OCI-LY7 (cell line): ENCODE measurements around the gene DHRS9. TPM values are rescaled to one million over a fixed set of nuclear protein-coding genes. Genes with fewer than 3 reads are reported as not detected.

Experiments
- BruUV-seq: library from RNA; stranded (reverse); fragments of 400-500 nt; replicated peaks from 2 replicates; lab custom pipeline; 2021; lab: Mats Ljungman, UMichigan
- CTCF ChIA-PET: fragments of 300-600 bp; sonication (Branson Sonifier 250); formaldehyde crosslinking; loops from one replicate; lab custom pipeline; 2022; ENCODE audit warnings: antibody characterized with exemption; ENCODE audit not compliant: unreplicated experiment; lab: Charles Lee
- POLR2A ChIA-PET: fragments of 300-600 bp; sonication (Branson Sonifier 250); formaldehyde crosslinking; loops from one replicate; lab custom pipeline; 2022; ENCODE audit warnings: antibody characterized with exemption; lab: Charles Lee
- DNase-seq: peaks from one replicate; pipeline ENCODE4 v3.0.0-alpha.2; 2015; ENCODE audit warnings: low spot score
- H2AFZ ChIP-seq: fragments of 200-600 bp; sonication (generic), shearing (Covaris generic); 2 replicates; pipeline ENCODE4 v1.6.1; 2014; ENCODE audit warnings: mild to moderate bottlenecking, antibody characterized with exemption, low read length, moderate library complexity
- H3K27ac ChIP-seq: fragments of 200-600 bp; sonication (generic); 2 replicates; pipeline ENCODE4 v1.5.1; 2014; ENCODE audit warnings: mixed run types, low read depth, mild to moderate bottlenecking, moderate library complexity, low read length, inconsistent platforms; ENCODE audit not compliant: poor library complexity, severe bottlenecking
- H3K36me3 ChIP-seq: fragments of 200-600 bp; sonication (generic); 2 replicates; pipeline ENCODE4 v1.6.1; 2014; ENCODE audit warnings: mild to moderate bottlenecking, antibody characterized with exemption, low read length, moderate library complexity, mixed read lengths; ENCODE audit not compliant: insufficient read depth
- H3K4me1 ChIP-seq: fragments of 200-600 bp; sonication (generic); 2 replicates; pipeline ENCODE4 v1.5.1; 2014; ENCODE audit warnings: mild to moderate bottlenecking, low read length; ENCODE audit not compliant: insufficient read depth, poor library complexity, severe bottlenecking
- H3K4me2 ChIP-seq: fragments of 200-600 bp; sonication (generic); 2 replicates; pipeline ENCODE4 v1.6.1; 2014; ENCODE audit warnings: mild to moderate bottlenecking, low read length
- H3K4me3 ChIP-seq: fragments of 200-600 bp; sonication (generic); 2 replicates; pipeline ENCODE4 v1.5.1; 2014; ENCODE audit warnings: mild to moderate bottlenecking, low read depth, low read length; ENCODE audit not compliant: poor library complexity, severe bottlenecking
- H3K79me2 ChIP-seq: fragments of 200-600 bp; sonication (generic); 2 replicates; pipeline ENCODE4 v1.6.1; 2016; ENCODE audit warnings: low read depth, mild to moderate bottlenecking, low read length, moderate library complexity, mixed read lengths; ENCODE audit not compliant: insufficient read depth
- H3K9me2 ChIP-seq: fragments of 200-600 bp; sonication (generic); 2 replicates; pipeline ENCODE4 v1.6.1; 2016; ENCODE audit warnings: mild to moderate bottlenecking, low read length, mixed read lengths; ENCODE audit not compliant: insufficient read depth
- H3K9me3 ChIP-seq: fragments of 200-600 bp; sonication (generic); 2 replicates; pipeline ENCODE4 v1.6.1; 2014; ENCODE audit warnings: mild to moderate bottlenecking, mixed run types, low read length, mixed read lengths
- H4K20me1 ChIP-seq: fragments of 200-600 bp; sonication (generic); 2 replicates; pipeline ENCODE4 v1.6.1; 2014; ENCODE audit warnings: mild to moderate bottlenecking, antibody characterized with exemption, low read length, moderate library complexity, mixed read lengths; ENCODE audit not compliant: insufficient read depth
- EZH2phosphoT487 ChIP-seq: fragments of 200-600 bp; sonication (generic); IDR thresholded peaks from 2 replicates; pipeline ENCODE4 v1.6.1; 2018; ENCODE audit warnings: low read depth, borderline replicate concordance, mild to moderate bottlenecking, mixed run types, antibody characterized with exemption, low read length, moderate library complexity, mixed read lengths
- intact Hi-C: fragments of 100-400 bp; cut with micrococcal nuclease; formaldehyde crosslinking; loops from one replicate; pipeline ENCODE4 v1.10.0; 2022; ENCODE audit not compliant: unreplicated experiment
- total RNA-seq, 2 experiments: library from RNA; depleted of rRNA in 1 of 2; stranded (reverse); fragments of >200 nt in 1 of 2; shearing (Covaris generic) in 1 of 2; gene quantifications; 2 replicates each; pipeline ENCODE4 v1.2.3, GENCODE V29; 2014 to 2022
- TF ChIP-seq, protein P1 (sequence below): fragments of 200-600 bp; sonication (generic); conservative IDR thresholded peaks from 2 replicates; pipeline ENCODE4 v1.5.1; 2014; ENCODE audit warnings: mild to moderate bottlenecking, antibody characterized with exemption, low read length, moderate library complexity, mixed read lengths

Gene DHRS9
- total RNA-seq, 2 experiments from 2014 or later, result 0.59 TPM; not detected in 1

DNA sequence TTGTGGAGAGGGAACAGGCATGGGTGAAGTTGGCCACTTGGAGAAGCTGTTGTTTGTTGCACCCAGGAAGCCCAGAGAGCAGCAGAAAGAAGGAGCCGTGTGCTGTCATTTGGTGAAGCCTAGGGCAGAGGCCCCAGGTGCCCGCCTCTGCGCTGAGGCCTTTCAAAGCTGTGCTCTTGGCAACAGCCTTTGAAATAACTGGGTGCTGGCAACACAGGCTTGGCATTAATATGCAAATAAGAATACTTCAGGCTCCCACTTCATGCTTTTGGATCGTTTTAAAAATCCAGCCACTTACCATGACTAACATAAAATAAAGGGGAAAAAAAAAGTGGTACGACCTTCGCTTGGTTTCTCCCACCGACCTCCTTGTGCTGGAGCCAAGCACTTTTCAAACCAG lies 41.1 kb downstream of the DHRS9 start:
- H2AFZ ChIP-seq, result no peak overlapping the region
- no peak overlapping the region for H3K4me3 ChIP-seq
- no peaks in the 10 kb centered on the region for H3K79me2 ChIP-seq
- H3K36me3 ChIP-seq, result no peaks in the 10 kb centered on the region
- no TSS peak for BruUV-seq
- TF ChIP-seq, protein P1, sequence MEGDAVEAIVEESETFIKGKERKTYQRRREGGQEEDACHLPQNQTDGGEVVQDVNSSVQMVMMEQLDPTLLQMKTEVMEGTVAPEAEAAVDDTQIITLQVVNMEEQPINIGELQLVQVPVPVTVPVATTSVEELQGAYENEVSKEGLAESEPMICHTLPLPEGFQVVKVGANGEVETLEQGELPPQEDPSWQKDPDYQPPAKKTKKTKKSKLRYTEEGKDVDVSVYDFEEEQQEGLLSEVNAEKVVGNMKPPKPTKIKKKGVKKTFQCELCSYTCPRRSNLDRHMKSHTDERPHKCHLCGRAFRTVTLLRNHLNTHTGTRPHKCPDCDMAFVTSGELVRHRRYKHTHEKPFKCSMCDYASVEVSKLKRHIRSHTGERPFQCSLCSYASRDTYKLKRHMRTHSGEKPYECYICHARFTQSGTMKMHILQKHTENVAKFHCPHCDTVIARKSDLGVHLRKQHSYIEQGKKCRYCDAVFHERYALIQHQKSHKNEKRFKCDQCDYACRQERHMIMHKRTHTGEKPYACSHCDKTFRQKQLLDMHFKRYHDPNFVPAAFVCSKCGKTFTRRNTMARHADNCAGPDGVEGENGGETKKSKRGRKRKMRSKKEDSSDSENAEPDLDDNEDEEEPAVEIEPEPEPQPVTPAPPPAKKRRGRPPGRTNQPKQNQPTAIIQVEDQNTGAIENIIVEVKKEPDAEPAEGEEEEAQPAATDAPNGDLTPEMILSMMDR, result no peak
- no peak for TF ChIP-seq EZH2phosphoT487
- intact Hi-C loops, result no loop called here
- no peak for DNase-seq
- no peaks in the 10 kb centered on the region for H3K9me2 ChIP-seq
- CTCF ChIA-PET, result interaction anchor here (1.0 to 2.3 kb wide), 2 partner anchors 34 to 111 kb away, joined by 3 to 10 read pairs; no protein-coding TSS in a partner anchor
- H3K27ac ChIP-seq, result no peak overlapping the region
- POLR2A ChIA-PET, result interaction anchor here (0.5 to 2.0 kb wide), 3 partner anchors 78 to 147 kb away, joined by 3 to 4 read pairs (median 4); no protein-coding TSS in a partner anchor
- no peaks in the 10 kb centered on the region for H3K9me3 ChIP-seq
- no peak overlapping the region for H3K4me2 ChIP-seq
- H3K4me1 ChIP-seq, result peaks cover 20% of the 10 kb centered on the region
- no peaks in the 10 kb centered on the region for H4K20me1 ChIP-seq

DNA sequence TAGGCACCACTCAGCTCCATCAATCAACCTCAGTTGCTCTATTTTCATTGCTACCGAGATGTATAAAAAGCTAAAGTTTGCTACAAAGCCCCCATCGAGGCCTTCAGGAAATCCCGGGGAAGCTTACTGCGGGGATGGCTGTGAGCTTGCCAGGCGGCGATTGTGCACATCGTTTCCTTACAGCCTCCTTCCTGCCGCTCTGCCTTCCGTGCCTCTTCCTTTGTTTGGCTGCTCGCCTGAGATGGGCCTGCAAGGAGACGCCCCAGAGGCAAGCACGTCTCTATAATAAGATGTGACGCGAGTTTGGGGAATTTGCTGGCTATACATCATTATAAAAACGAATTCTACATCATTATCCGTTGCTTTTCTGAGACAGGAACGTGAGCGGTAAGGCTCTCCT lies 41.6 kb downstream of the DHRS9 start:
- no peaks in the 10 kb centered on the region for H3K36me3 ChIP-seq
- H3K79me2 ChIP-seq, result no peaks in the 10 kb centered on the region
- no peak for DNase-seq
- no TSS peak for BruUV-seq
- POLR2A ChIA-PET, result interaction anchor here (0.5 kb wide), 1 partner anchor 148 kb away, joined by 3 read pairs; no protein-coding TSS in a partner anchor
- intact Hi-C loops, result no loop called here
- H3K4me2 ChIP-seq, result no peak overlapping the region
- no peak overlapping the region for H2AFZ ChIP-seq
- H3K27ac ChIP-seq, result no peak overlapping the region
- no peaks in the 10 kb centered on the region for H3K9me2 ChIP-seq
- no peak overlapping the region for H3K4me3 ChIP-seq
- peaks cover 20% of the 10 kb centered on the region for H3K4me1 ChIP-seq
- H4K20me1 ChIP-seq, result no peaks in the 10 kb centered on the region
- TF ChIP-seq, protein P1, result no peak
- TF ChIP-seq EZH2phosphoT487, result no peak
- no peaks in the 10 kb centered on the region for H3K9me3 ChIP-seq
- CTCF ChIA-PET, result interaction anchor here (1.0 kb wide), 1 partner anchor 33 kb away, joined by 3 read pairs; no protein-coding TSS in a partner anchor

DNA sequence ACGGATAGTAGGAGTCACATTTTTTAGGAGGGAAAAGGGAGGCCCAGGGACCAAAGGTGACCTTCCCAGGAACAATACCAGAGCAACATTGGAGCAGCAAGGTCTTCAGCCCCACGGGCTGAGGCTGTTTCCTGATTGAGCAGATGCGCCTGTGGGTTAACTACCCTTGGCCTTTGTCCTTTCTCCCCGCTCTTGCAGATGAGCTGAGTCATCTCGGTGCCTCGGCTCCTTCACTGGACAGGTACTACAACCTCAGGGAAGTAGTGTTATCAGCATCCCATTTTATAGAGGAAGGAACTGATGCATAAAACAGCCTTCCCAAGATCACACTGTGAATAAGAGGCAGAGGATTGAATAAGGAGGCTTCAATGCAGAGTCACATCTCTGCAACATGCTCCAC lies 43.5 kb downstream of the DHRS9 start:
- TF ChIP-seq, protein P1, result no peak
- POLR2A ChIA-PET, result interaction anchor here (1.2 to 1.4 kb wide), 2 partner anchors 9 to 32 kb away, joined by 3 to 4 read pairs; no protein-coding TSS in a partner anchor
- no peak overlapping the region for H3K27ac ChIP-seq
- H4K20me1 ChIP-seq, result no peaks in the 10 kb centered on the region
- no peaks in the 10 kb centered on the region for H3K79me2 ChIP-seq
- intact Hi-C loops, result no loop called here
- no peak overlapping the region for H3K4me2 ChIP-seq
- no TSS peak for BruUV-seq
- DNase-seq, result no peak
- peaks cover 11% of the 10 kb centered on the region for H3K4me1 ChIP-seq
- no peaks in the 10 kb centered on the region for H3K36me3 ChIP-seq
- H2AFZ ChIP-seq, result no peak overlapping the region
- no peak overlapping the region for H3K4me3 ChIP-seq
- CTCF ChIA-PET, result no interaction called here
- no peaks in the 10 kb centered on the region for H3K9me3 ChIP-seq
- no peaks in the 10 kb centered on the region for H3K9me2 ChIP-seq
